Sigmoid colon (tissue), 7 donors: ENCODE results near the gene FAXC. TPM values are rescaled to one million over a fixed set of nuclear protein-coding genes. Genes with fewer than 3 reads are reported as not detected.

ENCODE experiments used
- DNase-seq: peaks from one replicate; pipeline ENCODE4 v3.0.0-alpha.2; 2019
- H3K27ac ChIP-seq, 4 donors: fragments of 200-600 bp; sonication (generic); one replicate each; pipeline ENCODE4 v1.5.1; 2016 to 2019; ENCODE audit warnings: mild to moderate bottlenecking in 1 of 4
- H3K27me3 ChIP-seq, 3 donors: fragments of 200-600 bp; sonication (generic); one replicate each; pipeline ENCODE4 v1.5.1; 2019; ENCODE audit warnings: mild to moderate bottlenecking in 1 of 3
- H3K36me3 ChIP-seq, 4 donors: fragments of 200-600 bp; sonication (generic); one replicate each; pipeline ENCODE4 v1.5.1; 2016 to 2019
- H3K4me1 ChIP-seq, 4 donors: fragments of 200-600 bp; sonication (generic); one replicate each; pipeline ENCODE4 v1.5.1; 2017 to 2019
- H3K4me3 ChIP-seq, 4 donors: fragments of 200-600 bp; sonication (generic); one replicate each; pipeline ENCODE4 v1.5.1; 2017 to 2019; ENCODE audit warnings: mild to moderate bottlenecking in 2 of 4, moderate library complexity in 1 of 4
- H3K9me3 ChIP-seq, 4 donors: fragments of 200-600 bp in 3 of 4; sonication (generic) in 3 of 4; one replicate each; pipeline versions ENCODE4 v1.5.1 to v1.6.1; 2013 to 2019
- EP300 ChIP-seq, 4 donors: sonication (generic); formaldehyde crosslinking; IDR thresholded peaks; one replicate each; pipeline ENCODE4 v1.6.1; 2017; ENCODE audit warnings: antibody characterized with exemption in 4 of 4
- POLR2A ChIP-seq, 2 donors: fragments of 450-650 bp; IDR thresholded peaks; one replicate each; pipeline ENCODE4 v1.6.1; 2016; ENCODE audit warnings: antibody characterized with exemption in 2 of 2, mild to moderate bottlenecking in 2 of 2, moderate library complexity in 2 of 2
- POLR2AphosphoS5 ChIP-seq, 4 donors: sonication (generic); formaldehyde crosslinking; IDR thresholded peaks; one replicate each; pipeline ENCODE4 v1.6.1; 2017; ENCODE audit warnings: antibody characterized with exemption in 4 of 4
- WGBS, 2 donors: extraction: QIAGEN DNeasy Blood & Tissue Kit; methylation state at CpG; one replicate each; pipeline ENCODE4 v1.1.7; 2013; 5-methylcytosine and 5-hydroxymethylcytosine counted together
- intact Hi-C: fragments of 100-400 bp; cut with DNase I; formaldehyde crosslinking; loops from one replicate; pipeline ENCODE4 v1.15.1; 2023
- polyA plus RNA-seq, 3 donors: library from polyadenylated mRNA; stranded (reverse); fragments of 200-250 nt; gene quantifications; one replicate each; pipeline ENCODE4 v1.2.3, GENCODE V29; 2013
- total RNA-seq, 4 donors: library from RNA; depleted of rRNA; stranded (reverse); fragments of >200 nt; gene quantifications; one replicate each; pipeline ENCODE4 v1.1.0, GENCODE V29; 2016
- TF ChIP-seq, protein P1 (sequence below), 4 experiments: fragments of 450-650 bp in 3 of 4; fragments of 200-600 bp in 1 of 4; IDR thresholded peaks; one replicate each; pipeline ENCODE4 v1.5.1; 2016 to 2019; ENCODE audit warnings: antibody characterized with exemption in 4 of 4, mild to moderate bottlenecking in 3 of 4, moderate library complexity in 2 of 4
- donor health status: healthy with polysubstance abuse.
- donor health status: Bipolar disorder and iron deficiency.
- donor health status: healthy.

FAXC gene
- total and polyA plus RNA-seq, 7 donors = under 0.01 to 54.0 (median 23.1) TPM

DNA sequence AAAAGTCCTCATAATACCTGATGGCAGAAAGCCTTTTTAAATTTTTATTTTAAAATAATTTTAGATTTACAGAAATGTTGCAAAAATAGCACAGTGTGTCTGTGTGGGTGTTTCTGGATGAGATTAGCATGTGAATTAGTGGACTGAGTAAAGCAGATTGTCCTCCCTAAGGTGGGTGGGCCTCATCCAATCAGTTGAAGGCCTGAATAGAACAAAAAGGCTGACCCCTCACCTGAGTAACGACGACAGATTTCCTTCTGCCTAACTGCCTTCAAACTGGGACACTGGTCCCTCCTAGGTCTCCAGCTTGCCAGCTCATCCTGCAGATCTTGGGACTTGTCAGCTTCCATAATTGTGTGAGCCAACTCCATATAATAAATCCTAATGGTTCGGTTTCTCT lies 54.2 kb downstream of the FAXC start:
- intact Hi-C loops = no loop called here
- H3K36me3 ChIP-seq = peaks cover 0 to 18% (median 8%) of the 10 kb centered on the region in 4 donors
- no peaks in the 10 kb centered on the region for H3K9me3 ChIP-seq
- no peak overlapping the region for H3K27ac ChIP-seq
- 88 to 91% methylated on average over 3 of the region's 3 CpGs for WGBS, 2 donors
- DNase-seq = no peak
- no peak overlapping the region for H3K4me3 ChIP-seq
- TF ChIP-seq, protein P1, sequence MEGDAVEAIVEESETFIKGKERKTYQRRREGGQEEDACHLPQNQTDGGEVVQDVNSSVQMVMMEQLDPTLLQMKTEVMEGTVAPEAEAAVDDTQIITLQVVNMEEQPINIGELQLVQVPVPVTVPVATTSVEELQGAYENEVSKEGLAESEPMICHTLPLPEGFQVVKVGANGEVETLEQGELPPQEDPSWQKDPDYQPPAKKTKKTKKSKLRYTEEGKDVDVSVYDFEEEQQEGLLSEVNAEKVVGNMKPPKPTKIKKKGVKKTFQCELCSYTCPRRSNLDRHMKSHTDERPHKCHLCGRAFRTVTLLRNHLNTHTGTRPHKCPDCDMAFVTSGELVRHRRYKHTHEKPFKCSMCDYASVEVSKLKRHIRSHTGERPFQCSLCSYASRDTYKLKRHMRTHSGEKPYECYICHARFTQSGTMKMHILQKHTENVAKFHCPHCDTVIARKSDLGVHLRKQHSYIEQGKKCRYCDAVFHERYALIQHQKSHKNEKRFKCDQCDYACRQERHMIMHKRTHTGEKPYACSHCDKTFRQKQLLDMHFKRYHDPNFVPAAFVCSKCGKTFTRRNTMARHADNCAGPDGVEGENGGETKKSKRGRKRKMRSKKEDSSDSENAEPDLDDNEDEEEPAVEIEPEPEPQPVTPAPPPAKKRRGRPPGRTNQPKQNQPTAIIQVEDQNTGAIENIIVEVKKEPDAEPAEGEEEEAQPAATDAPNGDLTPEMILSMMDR (IDR thresholded peaks at IDR 0.05) = no peak
- TF ChIP-seq POLR2AphosphoS5 (IDR thresholded peaks at IDR 0.05) (no peak), EP300 (IDR thresholded peaks at IDR 0.05) (no peak), POLR2A (IDR thresholded peaks at IDR 0.05) (no peak)
- H3K4me1 ChIP-seq = peaks cover 0 to 8% (median 2%) of the 10 kb centered on the region in 4 donors
- H3K27me3 ChIP-seq = no peaks in the 10 kb centered on the region

DNA sequence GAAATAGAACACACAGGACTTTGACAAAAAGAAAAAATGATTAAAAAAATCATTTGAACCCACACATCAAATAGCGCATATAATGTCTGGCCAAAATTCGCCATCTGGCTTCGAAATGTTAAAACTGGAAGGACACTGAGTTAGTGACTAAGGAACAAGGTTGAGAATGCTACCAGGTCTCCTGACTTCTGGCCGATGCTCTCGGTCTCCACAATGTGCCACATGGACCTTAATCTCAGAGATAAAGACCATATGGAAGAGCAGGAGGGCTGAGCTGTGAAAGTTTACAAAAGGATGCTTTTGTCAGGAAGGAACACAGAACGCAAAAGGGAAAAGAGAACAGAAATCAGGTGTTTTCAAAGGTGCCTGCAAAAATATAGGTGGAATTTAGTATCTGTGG lies 54.7 kb downstream of the FAXC start:
- Histone ChIP-seq H3K36me3 (peaks cover 0 to 18% (median 8%) of the 10 kb centered on the region in 4 donors), H3K4me1 (peaks cover 0 to 8% (median 2%) of the 10 kb centered on the region in 4 donors), H3K4me3 (no peak overlapping the region), H3K27ac (no peak overlapping the region), H3K27me3 (no peaks in the 10 kb centered on the region), H3K9me3 (no peaks in the 10 kb centered on the region)
- TF ChIP-seq POLR2A (IDR thresholded peaks at IDR 0.05) = no peak
- no peak for TF ChIP-seq EP300 (IDR thresholded peaks at IDR 0.05)
- TF ChIP-seq, protein P1 (IDR thresholded peaks at IDR 0.05) = no peak
- no peak for TF ChIP-seq POLR2AphosphoS5 (IDR thresholded peaks at IDR 0.05)
- intact Hi-C loops = no loop called here
- WGBS, 2 donors = 89 to 94% methylated on average over 6 of the region's 6 CpGs
- no peak for DNase-seq

DNA sequence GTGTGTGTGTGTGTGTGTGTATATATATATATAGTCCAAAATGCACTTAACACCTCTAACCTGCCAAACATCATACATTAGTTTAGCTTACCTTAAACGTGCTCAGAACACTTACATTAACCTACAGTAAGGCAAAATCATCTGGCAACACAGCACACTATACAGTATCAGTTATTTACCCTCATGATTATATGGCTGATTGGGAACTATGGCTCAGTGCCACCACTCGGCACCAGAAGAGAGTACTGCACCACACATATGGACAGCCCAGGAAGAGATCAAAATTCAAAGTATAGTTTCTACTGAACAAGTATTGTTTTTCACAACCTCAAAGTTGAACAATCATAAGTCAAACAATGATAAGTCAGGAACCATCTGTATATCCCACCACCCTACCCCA lies 59.8 kb downstream of the FAXC start:
- intact Hi-C loops = no loop called here
- no peaks in the 10 kb centered on the region for H3K27me3 ChIP-seq
- 72 to 82% methylated on average over 2 of the region's 2 CpGs for WGBS, 2 donors
- no peak for DNase-seq
- H3K9me3 ChIP-seq = no peaks in the 10 kb centered on the region
- H3K36me3 ChIP-seq = peaks cover 0 to 13% (median 8%) of the 10 kb centered on the region in 4 donors
- H3K4me1 ChIP-seq = peaks cover 0 to 12% (median 0%) of the 10 kb centered on the region in 4 donors
- no peak for TF ChIP-seq POLR2AphosphoS5 (IDR thresholded peaks at IDR 0.05)
- no peak for TF ChIP-seq EP300 (IDR thresholded peaks at IDR 0.05)
- no peak for TF ChIP-seq POLR2A (IDR thresholded peaks at IDR 0.05)
- TF ChIP-seq, protein P1 (IDR thresholded peaks at IDR 0.05) = no peak
- H3K27ac ChIP-seq = no peak overlapping the region
- H3K4me3 ChIP-seq = no peak overlapping the region

- DNase-seq = no peak
- Histone ChIP-seq H3K4me1 (peaks cover 0 to 12% (median 0%) of the 10 kb centered on the region in 4 donors), H3K9me3 (no peaks in the 10 kb centered on the region), H3K36me3 (peaks cover 0 to 13% (median 8%) of the 10 kb centered on the region in 4 donors), H3K27me3 (no peaks in the 10 kb centered on the region), H3K4me3 (no peak overlapping the region), H3K27ac (no peak overlapping the region)
- WGBS, 2 donors = 80 to 91% methylated on average over 4 of the region's 4 CpGs
- TF ChIP-seq, protein P1 (IDR thresholded peaks at IDR 0.05) = no peak
- TF ChIP-seq POLR2AphosphoS5 (IDR thresholded peaks at IDR 0.05) (no peak), EP300 (IDR thresholded peaks at IDR 0.05) (no peak)
- intact Hi-C loops = no loop called here
These were observed 60.8 kb downstream of the FAXC start for GRCh38 chr6:99288668-99289067.

DNA sequence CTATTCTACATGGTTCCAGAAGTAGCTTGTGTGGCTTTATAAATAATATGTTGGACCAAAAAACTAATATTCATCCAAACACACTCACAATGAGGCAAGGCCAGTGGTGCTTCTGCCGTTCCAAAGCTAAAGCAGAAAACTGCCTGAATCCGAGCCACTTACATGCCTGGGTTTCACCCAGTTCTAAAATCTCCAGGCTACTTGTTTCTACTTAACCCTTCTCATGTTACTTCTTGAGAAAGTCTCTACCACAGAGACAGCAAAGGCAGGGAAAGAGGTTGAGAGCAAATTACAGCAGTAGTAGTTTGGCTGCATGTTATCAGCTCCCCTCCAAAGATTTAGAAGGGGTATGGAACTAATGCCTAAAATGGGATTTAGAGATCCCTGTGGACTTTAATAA lies 62.0 kb downstream of the FAXC start:
- Histone ChIP-seq H3K36me3 (peaks cover 0 to 13% (median 8%) of the 10 kb centered on the region in 4 donors), H3K9me3 (no peaks in the 10 kb centered on the region), H3K27me3 (no peaks in the 10 kb centered on the region), H3K4me1 (peaks cover 0 to 12% (median 0%) of the 10 kb centered on the region in 4 donors), H3K27ac (no peak overlapping the region), H3K4me3 (no peak overlapping the region)
- intact Hi-C loops = no loop called here
- 77 to 83% methylated on average over 2 of the region's 2 CpGs for WGBS, 2 donors
- no peak for DNase-seq
- TF ChIP-seq, protein P1 (IDR thresholded peaks at IDR 0.05) = no peak
- TF ChIP-seq POLR2AphosphoS5 (IDR thresholded peaks at IDR 0.05) (no peak), EP300 (IDR thresholded peaks at IDR 0.05) (no peak), POLR2A (IDR thresholded peaks at IDR 0.05) (no peak)
